ENCODE data around the gene SASH3.

DNA sequence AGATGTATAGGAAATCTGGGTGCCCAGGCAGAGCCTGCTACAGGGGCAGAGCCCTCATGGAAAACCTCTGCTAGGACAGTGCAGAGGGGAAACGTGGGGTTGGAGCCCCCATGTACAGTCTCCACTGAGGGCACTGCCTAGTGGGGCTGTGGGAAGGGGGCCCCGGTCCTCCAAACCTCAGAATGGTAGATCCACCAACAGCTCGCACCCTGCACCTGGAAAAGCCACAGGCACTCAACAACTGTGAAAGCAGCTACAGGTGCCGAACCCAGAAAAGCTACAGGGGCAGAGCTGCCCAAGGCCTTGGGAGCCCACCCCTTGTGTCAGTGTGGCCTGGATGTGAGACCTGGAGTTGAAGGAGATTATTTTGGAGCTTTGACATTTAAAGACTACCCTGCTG, 46.4 kb upstream of the SASH3 start:
- TF ChIP-seq, protein P1, sequence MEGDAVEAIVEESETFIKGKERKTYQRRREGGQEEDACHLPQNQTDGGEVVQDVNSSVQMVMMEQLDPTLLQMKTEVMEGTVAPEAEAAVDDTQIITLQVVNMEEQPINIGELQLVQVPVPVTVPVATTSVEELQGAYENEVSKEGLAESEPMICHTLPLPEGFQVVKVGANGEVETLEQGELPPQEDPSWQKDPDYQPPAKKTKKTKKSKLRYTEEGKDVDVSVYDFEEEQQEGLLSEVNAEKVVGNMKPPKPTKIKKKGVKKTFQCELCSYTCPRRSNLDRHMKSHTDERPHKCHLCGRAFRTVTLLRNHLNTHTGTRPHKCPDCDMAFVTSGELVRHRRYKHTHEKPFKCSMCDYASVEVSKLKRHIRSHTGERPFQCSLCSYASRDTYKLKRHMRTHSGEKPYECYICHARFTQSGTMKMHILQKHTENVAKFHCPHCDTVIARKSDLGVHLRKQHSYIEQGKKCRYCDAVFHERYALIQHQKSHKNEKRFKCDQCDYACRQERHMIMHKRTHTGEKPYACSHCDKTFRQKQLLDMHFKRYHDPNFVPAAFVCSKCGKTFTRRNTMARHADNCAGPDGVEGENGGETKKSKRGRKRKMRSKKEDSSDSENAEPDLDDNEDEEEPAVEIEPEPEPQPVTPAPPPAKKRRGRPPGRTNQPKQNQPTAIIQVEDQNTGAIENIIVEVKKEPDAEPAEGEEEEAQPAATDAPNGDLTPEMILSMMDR (conservative IDR thresholded peaks at IDR 0.05; ENCODE audit: low read depth, low read length) = no peak
- no peak for TF ChIP-seq EZH2phosphoT487 (IDR thresholded peaks at IDR 0.05; ENCODE audit: borderline replicate concordance, low read length)
